Right renal pelvis (tissue), 4 donors: Measurements from ENCODE around the gene NBPF1. TPM values are rescaled to one million over a fixed set of nuclear protein-coding genes. Genes with fewer than 3 reads are reported as not detected.
"Not testable (repeated sequence)": the region's sequence is repeated elsewhere in the genome, so short reads cannot be mapped to it uniquely, and the experiment has no call there.

Source experiments
- DNase-seq, 4 donors: peaks; one replicate each; pipeline ENCODE4 v3.0.0-alpha.2; 2013; ENCODE audit warnings: low read depth in 4 of 4, low spot score in 3 of 4, missing footprints in 1 of 4
- polyA plus RNA-seq, 4 donors: library from polyadenylated mRNA; unstranded; fragments of 120-200 nt; gene quantifications; one replicate each; pipeline ENCODE4 v1.2.1, GENCODE V29; 2013; ENCODE audit not compliant: insufficient read length in 4 of 4

Gene NBPF1
- polyA plus RNA-seq, 4 donors, result 70.5 to 157 (median 88.6) TPM

- DNase-seq, result no peak
These were observed 4.4 kb downstream of the NBPF1 start for GRCh38 chr1:16608838-16609560.

- DNase-seq, result not testable (repeated sequence)
These were observed 5.2 kb downstream of the NBPF1 start for GRCh38 chr1:16607853-16608815.

GRCh38 chr1:16607433-16607851, 5.9 kb downstream of the NBPF1 start:
- no peak for DNase-seq

- not testable (repeated sequence) for DNase-seq
These were observed 6.5 kb downstream of the NBPF1 start for GRCh38 chr1:16606666-16607432.

- no peak for DNase-seq
These were observed 7.5 kb downstream of the NBPF1 start for GRCh38 chr1:16605532-16606505.

GRCh38 chr1:16605213-16605525, 8.2 kb downstream of the NBPF1 start:
- no peak for DNase-seq

- not testable (repeated sequence) for DNase-seq
These were observed 8.7 kb downstream of the NBPF1 start for GRCh38 chr1:16604514-16605212.

- DNase-seq, result not testable (repeated sequence)
These were observed 9.7 kb downstream of the NBPF1 start for GRCh38 chr1:16603623-16604022.

GRCh38 chr1:16602336-16603011, 10.9 kb downstream of the NBPF1 start:
- not testable (repeated sequence) for DNase-seq

- not testable (repeated sequence) for DNase-seq
These were observed 12.2 kb downstream of the NBPF1 start for GRCh38 chr1:16600855-16601786.

- not testable (repeated sequence) for DNase-seq
These were observed 14.0 kb downstream of the NBPF1 start for GRCh38 chr1:16599326-16599725.

- not testable (repeated sequence) for DNase-seq
These were observed 18.1 kb downstream of the NBPF1 start for GRCh38 chr1:16595216-16595615.

GRCh38 chr1:16591845-16592244, 21.5 kb downstream of the NBPF1 start:
- DNase-seq, result not testable (repeated sequence)

GRCh38 chr1:16588081-16588480, 25.3 kb downstream of the NBPF1 start:
- DNase-seq, result not testable (repeated sequence)

- DNase-seq, result not testable (repeated sequence)
These were observed 25.7 kb downstream of the NBPF1 start for GRCh38 chr1:16587639-16588038.

GRCh38 chr1:16565324-16565723, 48.0 kb downstream of the NBPF1 start:
- DNase-seq, result not testable (repeated sequence)

- not testable (repeated sequence) for DNase-seq
These were observed 52.3 kb downstream of the NBPF1 start for GRCh38 chr1:16561035-16561434.
